GM18873 (cell line): ENCODE data around the gene ULBP1.
"Not testable (repeated sequence)": the region's sequence is repeated elsewhere in the genome, so short reads cannot be mapped to it uniquely, and the experiment has no call there.

Source experiments
- ATAC-seq: cut with Tn5 transposase; IDR thresholded peaks from one replicate; pipeline ENCODE4 v1.9.1; 2021; ENCODE audit warnings: mild to moderate bottlenecking, moderate library complexity, moderate number of reproducible peaks; ENCODE audit not compliant: unreplicated experiment, low FRiP score

Gene ULBP1

DNA sequence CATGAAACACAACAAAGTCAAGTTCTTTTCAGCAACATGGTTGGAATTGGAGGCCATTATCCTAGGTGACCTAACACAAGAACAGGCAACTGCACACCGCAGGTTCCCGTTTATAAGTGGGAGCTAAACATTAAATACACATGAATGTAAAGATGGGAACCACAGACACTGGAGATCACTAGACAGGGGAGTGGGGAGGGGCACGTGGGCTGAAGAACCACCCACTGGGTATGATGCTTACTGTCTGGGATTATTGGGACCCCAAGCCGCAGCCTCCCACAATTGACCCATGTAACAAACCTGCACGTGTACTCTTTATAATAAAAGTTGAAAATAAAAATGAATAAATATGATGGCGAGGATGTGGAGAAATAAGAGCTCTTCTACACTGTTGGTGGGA, 32.2 kb upstream of the ULBP1 start:
- no peak for ATAC-seq

GRCh38 chr6:149933036-149933435, 30.7 kb upstream of the ULBP1 start:
- ATAC-seq: no peak

- ATAC-seq: no peak
Measured at GRCh38 chr6:149933461-149933860, 30.3 kb upstream of the ULBP1 start.

- no peak for ATAC-seq
Measured at GRCh38 chr6:149934249-149935156, 29.2 kb upstream of the ULBP1 start.

GRCh38 chr6:149935246-149935645, 28.5 kb upstream of the ULBP1 start:
- no peak for ATAC-seq

GRCh38 chr6:149935668-149936067, 28.1 kb upstream of the ULBP1 start:
- ATAC-seq: no peak

- no peak for ATAC-seq
Measured at GRCh38 chr6:149936743-149937142, 27.0 kb upstream of the ULBP1 start.

- ATAC-seq: not testable (repeated sequence)
Measured at GRCh38 chr6:149938013-149938570, 25.7 kb upstream of the ULBP1 start.

DNA sequence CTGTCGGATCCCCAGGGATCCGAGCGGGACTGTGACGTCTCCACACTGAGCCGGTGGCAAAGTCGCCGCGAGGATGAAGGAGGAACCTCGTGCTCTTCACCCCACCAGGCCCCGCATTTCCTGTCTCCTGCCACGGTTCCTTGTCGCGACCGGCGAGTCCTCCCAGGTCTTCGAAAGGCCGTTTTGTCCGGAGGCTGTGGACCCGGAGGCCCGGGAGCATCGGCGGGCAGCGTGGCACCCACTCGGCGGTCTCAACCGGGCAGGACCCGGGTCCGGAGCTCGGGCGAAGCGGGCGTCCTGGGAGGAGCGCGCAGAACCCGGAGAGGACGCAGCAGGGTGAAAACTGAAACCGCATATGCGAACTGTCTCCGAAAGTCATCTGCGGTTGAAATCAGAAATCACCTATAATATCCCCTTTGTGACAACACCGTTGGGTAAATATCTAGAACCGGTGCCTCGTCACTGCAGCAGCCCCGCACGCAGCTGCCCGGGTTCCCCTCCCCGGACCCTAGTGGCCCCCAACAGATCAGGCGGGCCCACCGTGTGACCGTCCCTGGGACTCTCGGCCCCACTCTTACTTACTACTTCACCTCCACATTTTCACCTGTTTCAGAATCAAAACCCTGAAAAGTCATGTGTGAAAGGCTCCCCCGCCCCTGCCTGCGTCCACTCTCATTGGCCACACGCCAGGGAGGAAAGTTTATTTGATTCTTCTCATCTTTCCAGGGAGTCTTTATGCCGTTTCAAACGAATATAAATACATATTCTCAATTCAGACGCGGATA, 25.0 kb upstream of the ULBP1 start:
- peak; percentile 86 for ATAC-seq

- ATAC-seq: no peak
Measured at GRCh38 chr6:149939356-149939648, 24.4 kb upstream of the ULBP1 start.

GRCh38 chr6:149939909-149940671, 23.7 kb upstream of the ULBP1 start:
- no peak for ATAC-seq

DNA sequence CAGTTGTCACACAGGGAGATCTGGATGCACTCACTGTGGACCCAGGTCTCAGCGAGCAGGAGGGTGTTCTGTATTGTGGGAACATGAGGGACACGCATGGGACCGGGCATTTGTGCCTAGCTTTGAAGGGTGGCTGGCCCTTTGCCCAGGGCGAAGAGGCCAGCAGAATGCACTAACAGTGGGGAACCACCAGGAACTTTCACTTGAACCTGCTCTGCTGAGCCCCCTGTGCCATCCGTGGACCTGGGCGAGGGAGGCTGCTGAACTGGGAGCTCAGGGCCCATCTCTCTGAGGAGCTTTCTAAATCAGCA, 23.1 kb upstream of the ULBP1 start:
- no peak for ATAC-seq

DNA sequence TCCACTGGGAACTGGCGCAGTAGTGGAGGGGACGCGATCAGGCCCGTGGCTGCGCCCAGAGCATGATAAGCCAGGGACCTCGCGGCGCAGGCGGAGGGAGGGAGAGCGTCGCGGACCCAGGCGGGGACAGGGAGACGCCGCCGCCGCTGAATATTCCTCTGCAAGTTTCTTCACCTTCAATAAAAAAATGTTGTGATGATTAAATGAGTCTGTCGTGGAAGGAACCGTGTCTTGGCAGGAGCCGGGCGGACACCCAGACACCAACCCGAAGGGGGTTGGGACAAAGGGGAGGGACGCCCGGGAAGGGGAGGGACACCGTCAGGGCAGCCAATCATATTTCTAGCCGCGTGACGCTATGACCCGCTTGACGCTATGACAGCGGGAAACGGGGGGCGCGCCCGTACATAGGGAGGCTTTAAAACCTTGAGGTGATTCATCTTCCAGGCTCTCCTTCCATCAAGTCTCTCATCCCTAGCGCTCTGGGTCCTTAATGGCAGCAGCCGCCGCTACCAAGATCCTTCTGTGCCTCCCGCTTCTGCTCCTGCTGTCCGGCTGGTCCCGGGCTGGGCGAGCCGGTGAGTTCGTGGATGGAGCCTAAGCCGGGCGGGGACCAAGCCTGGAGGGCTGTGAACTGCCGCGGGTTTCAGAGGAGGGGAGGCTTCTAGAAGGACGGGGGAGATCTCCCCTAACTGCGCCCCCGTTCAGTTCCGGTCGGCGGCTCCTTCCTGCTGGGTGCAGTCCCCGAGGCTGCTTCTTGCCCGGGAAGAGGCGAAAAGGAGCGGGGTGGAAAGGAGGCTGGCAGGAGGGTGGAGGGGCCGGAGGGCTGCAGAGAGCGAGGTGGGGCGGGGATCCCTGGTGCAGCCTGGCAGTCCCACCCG, 21.9 kb upstream of the ULBP1 start, which contains the start of gene ULBP2:
TSS of gene ULBP2 (plus strand) at position 432 of the 878 bp plus-strand sequence. CDS start at position 491, 59 bp downstream.
- ATAC-seq: no peak

DNA sequence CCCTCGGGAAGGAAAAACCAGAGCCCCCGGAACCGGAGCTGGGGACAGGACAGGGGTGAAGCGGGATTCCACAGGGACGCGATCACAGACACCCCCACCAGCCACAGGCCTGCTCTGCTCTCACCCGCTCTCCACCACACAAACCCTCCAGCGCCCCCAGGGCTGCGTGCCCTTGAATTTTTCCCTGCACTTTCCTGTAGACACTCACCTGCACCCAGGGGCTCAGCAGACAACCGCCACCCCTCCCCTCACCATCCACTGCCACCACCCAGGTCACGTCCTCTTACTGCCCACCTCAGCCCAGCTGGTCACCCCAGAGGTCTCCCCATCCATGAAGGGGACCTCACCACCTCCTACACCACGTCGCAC, 21.3 kb upstream of the ULBP1 start:
- no peak for ATAC-seq

DNA sequence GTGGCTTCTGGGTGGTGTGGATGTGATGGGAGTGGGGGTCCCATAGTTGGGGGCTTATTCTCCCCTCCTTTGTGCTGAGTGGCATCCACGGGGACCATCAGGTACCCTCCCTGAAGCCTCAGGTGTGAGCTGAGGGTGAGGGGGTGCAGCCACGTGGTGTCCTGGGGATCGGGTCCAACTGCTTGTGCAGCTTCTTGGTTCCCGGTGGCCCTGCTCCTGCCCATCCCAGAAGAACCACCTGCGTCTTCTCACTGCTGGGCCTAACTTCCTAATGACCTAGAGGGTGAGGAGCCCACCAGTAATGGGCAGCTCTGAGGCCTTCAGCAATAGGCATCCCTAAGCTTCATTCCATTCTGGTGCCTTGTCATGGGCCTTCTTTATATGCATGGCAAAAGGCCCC, 20.4 kb upstream of the ULBP1 start:
- not testable (repeated sequence) for ATAC-seq

- not testable (repeated sequence) for ATAC-seq
Measured at GRCh38 chr6:149945276-149945675, 18.5 kb upstream of the ULBP1 start.

DNA sequence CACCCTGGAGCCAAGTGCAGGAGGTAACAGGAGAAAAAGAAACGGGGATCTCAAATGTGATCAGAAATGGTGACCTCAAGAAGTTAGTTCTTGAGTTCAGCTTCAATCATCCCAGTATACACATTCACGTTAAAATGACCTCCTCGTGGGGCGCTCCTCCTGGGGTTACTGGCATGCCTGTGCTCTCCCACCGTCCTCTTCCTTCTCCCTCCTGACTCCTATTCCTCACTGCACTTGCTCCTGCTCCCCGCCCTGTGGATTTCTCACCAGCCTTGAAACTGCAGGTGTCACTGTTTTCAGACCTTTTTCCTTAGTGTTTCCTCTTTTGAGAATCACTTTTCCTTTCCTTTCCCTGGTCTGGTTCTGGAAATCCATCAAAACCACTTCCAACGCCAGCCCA, 17.1 kb upstream of the ULBP1 start:
- ATAC-seq: not testable (repeated sequence)

- ATAC-seq: not testable (repeated sequence)
Measured at GRCh38 chr6:149947533-149947932, 16.2 kb upstream of the ULBP1 start.

- no peak for ATAC-seq
Measured at GRCh38 chr6:149948011-149948410, 15.7 kb upstream of the ULBP1 start.

DNA sequence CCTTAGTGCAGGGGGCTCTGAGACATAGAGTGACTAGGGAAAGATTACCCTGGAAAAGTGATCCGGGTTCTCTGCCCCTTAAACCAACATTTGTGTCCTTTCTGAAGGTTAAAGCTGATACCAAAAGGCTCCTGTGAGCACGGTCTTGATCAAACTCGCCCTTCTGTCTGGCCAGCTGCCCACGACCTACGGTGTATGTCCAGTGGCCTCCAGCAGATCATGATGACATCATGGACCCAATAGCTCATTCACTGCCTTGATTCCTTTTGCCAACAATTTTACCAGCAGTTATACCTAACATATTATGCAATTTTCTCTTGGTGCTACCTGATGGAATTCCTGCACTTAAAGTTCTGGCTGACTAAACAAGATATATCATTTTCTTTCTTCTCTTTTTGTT, 15.1 kb upstream of the ULBP1 start:
- ATAC-seq: no peak
